IPS-18a (cell line): ENCODE data around the gene EIF4G3.

Experiments
- H3K27ac ChIP-seq: one replicate; pipeline ENCODE4 v1.5.1; 2013; ENCODE audit warnings: low read length
- H3K27me3 ChIP-seq: one replicate; pipeline ENCODE4 v1.6.1; 2013; ENCODE audit warnings: mild to moderate bottlenecking, low read length; ENCODE audit not compliant: control insufficient read depth, insufficient read depth
- H3K36me3 ChIP-seq: one replicate; pipeline ENCODE4 v1.6.1; 2013; ENCODE audit warnings: low read depth, low read length; ENCODE audit not compliant: control insufficient read depth
- H3K4me1 ChIP-seq: one replicate; pipeline ENCODE4 v1.6.1; 2013; ENCODE audit warnings: low read depth, low read length; ENCODE audit not compliant: control insufficient read depth
- H3K4me3 ChIP-seq: one replicate; pipeline ENCODE4 v1.5.1; 2013; ENCODE audit warnings: low read length
- H3K9ac ChIP-seq: one replicate; pipeline ENCODE4 v1.6.1; 2013; ENCODE audit warnings: mild to moderate bottlenecking, low read length, moderate library complexity
- H3K9me3 ChIP-seq: one replicate; pipeline ENCODE4 v1.6.1; 2013; ENCODE audit warnings: low read depth, low read length; ENCODE audit not compliant: control insufficient read depth

EIF4G3 gene

DNA sequence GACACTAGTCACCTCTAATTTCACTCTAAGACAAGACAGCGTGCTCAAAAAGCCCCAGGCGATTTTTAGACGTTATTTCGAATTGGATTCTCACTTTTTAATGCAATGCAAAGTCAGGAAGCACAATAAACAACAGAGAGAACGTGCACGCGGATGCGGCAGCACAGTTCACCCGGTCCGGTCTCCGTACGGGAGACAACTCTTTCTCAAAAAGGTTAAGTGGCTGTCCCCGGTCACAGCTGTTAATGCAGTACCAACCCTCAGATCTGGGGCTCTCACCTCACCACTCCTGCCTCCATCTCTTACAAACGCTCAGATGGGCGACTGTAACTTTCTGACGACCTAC, 390.8 kb downstream of the EIF4G3 start:
- Histone ChIP-seq H3K9ac (peak overlapping the region; percentile 87), H3K36me3 (no peaks in the 10 kb centered on the region), H3K4me1 (peaks cover 14% of the 10 kb centered on the region), H3K9me3 (no peaks in the 10 kb centered on the region), H3K4me3 (peak overlapping the region; percentile 82), H3K27me3 (no peaks in the 10 kb centered on the region), H3K27ac (peak overlapping the region; percentile 36)

DNA sequence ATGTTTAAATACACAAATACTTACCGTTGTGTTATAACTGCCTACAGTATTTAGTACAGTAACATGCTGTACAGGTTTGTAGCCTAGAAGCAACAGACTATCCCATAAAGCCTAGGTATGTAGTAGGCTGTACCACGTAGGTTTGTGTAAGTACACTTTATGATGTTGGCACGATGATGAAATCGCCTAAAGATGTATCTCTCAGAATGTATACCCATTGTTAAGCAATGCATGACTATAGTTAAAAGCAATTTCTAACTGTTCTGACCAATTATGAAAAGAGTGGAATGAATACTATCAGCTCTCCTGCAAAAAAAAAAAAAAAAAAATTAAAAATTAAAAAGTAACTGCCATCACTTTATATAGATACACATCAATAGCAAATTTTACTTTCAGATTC, 401.0 kb downstream of the EIF4G3 start:
- H3K4me1 ChIP-seq: no peaks in the 10 kb centered on the region
- H3K9me3 ChIP-seq: no peaks in the 10 kb centered on the region
- H3K27ac ChIP-seq: no peak overlapping the region
- no peak overlapping the region for H3K9ac ChIP-seq
- no peaks in the 10 kb centered on the region for H3K27me3 ChIP-seq
- H3K4me3 ChIP-seq: no peak overlapping the region
- peaks cover 86% of the 10 kb centered on the region for H3K36me3 ChIP-seq

DNA sequence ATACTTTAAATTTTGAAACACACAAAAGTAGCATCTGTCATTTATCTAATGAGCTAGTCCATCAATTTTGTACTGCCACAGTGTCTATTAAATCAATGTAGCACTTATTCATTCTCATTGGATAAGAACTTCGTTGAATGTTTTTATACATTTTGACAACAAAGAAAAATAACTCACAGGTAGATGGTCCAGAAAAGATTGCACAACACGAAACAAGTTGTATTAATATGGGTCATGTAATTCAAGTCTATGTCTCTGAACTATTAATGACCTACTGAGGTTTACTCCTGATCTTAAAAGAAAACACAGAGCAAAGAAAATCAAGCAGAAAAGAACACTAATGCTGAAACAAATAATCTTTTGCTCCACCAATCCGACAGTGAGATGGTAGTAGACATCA, 404.9 kb downstream of the EIF4G3 start:
- no peak overlapping the region for H3K9ac ChIP-seq
- H3K4me3 ChIP-seq: no peak overlapping the region
- no peaks in the 10 kb centered on the region for H3K9me3 ChIP-seq
- no peaks in the 10 kb centered on the region for H3K4me1 ChIP-seq
- no peak overlapping the region for H3K27ac ChIP-seq
- peaks cover 97% of the 10 kb centered on the region for H3K36me3 ChIP-seq
- H3K27me3 ChIP-seq: no peaks in the 10 kb centered on the region

DNA sequence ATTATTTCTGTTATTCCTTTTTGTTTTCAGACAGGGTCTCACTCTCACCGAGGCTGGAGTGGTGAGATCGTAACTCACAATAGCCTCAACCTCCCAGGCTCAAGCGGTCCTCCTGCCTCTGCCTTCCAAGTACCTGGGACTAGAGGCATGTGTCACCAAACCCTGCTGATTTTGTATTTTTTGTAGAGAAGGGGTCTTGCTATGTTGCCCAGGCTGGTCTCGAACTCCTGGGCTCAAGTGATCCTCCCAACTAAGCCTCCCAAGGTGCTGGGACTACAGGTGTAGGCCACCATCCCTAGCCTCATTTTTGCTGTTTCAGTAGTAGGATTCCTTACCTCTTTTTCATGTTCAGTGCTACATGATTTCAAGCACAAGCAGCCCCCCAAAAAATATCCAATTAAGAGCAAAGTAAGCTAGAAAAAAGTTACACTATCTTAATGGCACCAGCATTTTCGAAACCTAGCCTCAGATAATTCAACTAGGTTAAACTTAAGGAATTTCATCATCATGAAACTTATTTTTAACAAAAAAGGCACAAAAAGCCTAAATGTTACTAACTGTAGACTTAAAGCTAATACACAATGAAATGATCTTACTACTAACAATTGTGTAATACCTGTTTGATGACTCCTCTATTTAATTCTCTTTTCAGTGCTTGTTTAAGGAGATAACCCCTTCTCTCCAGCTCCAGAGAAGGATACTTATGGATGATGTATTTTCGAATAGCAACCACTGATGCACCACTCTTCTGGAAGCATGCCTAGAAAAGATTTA, 406.2 kb downstream of the EIF4G3 start:
- no peak overlapping the region for H3K4me3 ChIP-seq
- no peaks in the 10 kb centered on the region for H3K27me3 ChIP-seq
- H3K27ac ChIP-seq: no peak overlapping the region
- no peaks in the 10 kb centered on the region for H3K4me1 ChIP-seq
- no peak overlapping the region for H3K9ac ChIP-seq
- peaks cover 97% of the 10 kb centered on the region for H3K36me3 ChIP-seq
- no peaks in the 10 kb centered on the region for H3K9me3 ChIP-seq

DNA sequence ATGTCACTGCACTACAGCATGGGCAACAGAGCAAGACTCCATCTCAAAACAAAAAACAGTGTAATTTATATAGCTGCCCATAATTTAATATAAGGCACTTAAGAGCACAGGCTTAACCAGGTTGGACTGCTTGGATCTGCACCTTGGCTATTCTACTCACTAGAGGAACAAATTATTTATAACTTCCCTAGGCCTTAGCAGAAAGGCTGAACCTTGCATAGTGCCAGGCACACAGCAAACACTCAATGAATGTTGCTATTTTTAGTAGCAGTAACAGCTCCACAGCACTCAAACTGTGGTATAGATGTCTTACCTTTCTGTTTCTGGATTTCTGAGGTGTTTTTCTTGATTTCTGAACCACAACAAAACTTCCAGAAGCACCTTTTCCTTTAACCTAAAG, 409.4 kb downstream of the EIF4G3 start:
- no peak overlapping the region for H3K9ac ChIP-seq
- no peaks in the 10 kb centered on the region for H3K27me3 ChIP-seq
- H3K4me3 ChIP-seq: no peak overlapping the region
- H3K36me3 ChIP-seq: peaks cover 98% of the 10 kb centered on the region
- H3K9me3 ChIP-seq: no peaks in the 10 kb centered on the region
- no peaks in the 10 kb centered on the region for H3K4me1 ChIP-seq
- no peak overlapping the region for H3K27ac ChIP-seq

DNA sequence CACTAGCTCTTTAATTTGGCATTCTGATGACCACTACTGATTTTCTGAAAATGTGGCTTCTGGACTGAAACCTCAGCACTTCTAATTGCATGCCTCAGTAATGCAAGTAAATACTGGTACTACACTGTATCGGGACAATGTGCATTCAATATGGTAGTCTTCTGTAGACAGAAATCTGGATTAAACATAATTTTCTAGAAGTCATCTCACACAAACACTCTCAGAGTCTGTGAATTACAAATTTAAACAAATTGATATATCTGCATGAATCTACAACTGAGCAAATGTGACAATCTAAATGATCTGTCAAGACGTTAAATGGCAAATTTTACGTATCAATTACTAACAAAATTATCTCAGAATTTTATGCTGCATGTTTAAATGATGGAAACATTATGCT, 413.3 kb downstream of the EIF4G3 start:
- peaks cover 94% of the 10 kb centered on the region for H3K36me3 ChIP-seq

DNA sequence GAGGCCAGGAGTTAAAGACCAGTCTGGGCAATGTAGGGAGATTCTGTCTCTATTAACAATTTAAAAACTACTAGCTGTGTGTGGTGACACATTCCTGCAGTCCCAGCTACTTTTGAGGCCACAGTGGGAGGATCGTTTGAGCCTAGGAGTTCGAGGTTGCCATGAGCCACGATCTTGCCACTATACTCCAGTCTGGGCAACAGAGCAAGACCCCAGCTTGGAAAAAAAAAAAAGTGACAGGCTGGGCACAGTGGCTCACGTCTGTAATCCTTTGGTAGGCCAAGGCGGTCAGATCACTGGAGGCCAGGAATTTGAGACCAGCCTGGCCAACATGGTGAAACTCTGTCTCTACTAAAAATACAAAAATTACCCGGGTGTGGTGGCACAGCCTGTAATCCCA, 416.4 kb downstream of the EIF4G3 start:
- no peaks in the 10 kb centered on the region for H3K27me3 ChIP-seq
- no peak overlapping the region for H3K9ac ChIP-seq
- H3K36me3 ChIP-seq: peaks cover 84% of the 10 kb centered on the region
- no peaks in the 10 kb centered on the region for H3K4me1 ChIP-seq
- H3K27ac ChIP-seq: no peak overlapping the region
- H3K9me3 ChIP-seq: no peaks in the 10 kb centered on the region
- H3K4me3 ChIP-seq: no peak overlapping the region

More for the DNA sequence above, 413.3 kb downstream of the EIF4G3 start:
- H3K9ac ChIP-seq: no peak overlapping the region
- no peak overlapping the region for H3K27ac ChIP-seq
- H3K27me3 ChIP-seq: no peaks in the 10 kb centered on the region
- H3K4me1 ChIP-seq: no peaks in the 10 kb centered on the region
- no peak overlapping the region for H3K4me3 ChIP-seq
- no peaks in the 10 kb centered on the region for H3K9me3 ChIP-seq
